ENCODE data around the gene TRIO.

DNA sequence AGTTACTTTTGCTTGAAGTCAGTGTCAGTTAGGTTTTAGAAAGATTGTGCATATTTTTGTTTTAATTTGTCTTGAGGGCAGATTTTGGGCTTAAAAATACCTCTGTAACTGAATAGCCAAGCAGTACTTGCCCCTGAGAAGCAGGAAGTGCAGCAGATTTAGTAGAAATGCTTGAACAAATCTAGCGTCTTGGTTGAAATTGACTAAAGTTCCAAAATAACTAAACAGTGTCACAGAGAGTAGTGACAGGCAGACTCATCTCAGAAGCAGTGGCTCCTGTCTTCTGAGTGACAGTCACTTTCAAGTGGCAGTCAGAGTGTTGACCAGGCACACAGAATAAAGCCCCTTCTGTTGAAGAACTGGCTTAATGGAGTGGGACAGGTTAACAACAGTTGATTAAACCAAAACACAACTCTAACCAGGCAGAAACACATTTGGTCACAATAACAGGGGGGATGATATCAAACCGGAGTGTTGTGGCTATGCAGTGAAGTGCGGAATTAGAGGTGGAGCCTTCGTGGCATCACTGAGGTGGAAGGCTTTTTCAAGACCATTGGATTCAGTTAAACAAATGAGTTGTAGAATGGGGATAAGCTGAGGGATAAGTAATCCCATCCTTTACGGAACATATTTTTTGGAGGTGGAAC lies 29.1 kb downstream of the TRIO start:
- TF ChIP-seq EZH2 (IDR thresholded peaks at IDR 0.05; ENCODE audit: low read depth, low read length, severe bottlenecking), result no peak
- no peak for TF ChIP-seq RAD21 (IDR thresholded peaks at IDR 0.05 in 1 of 2, conservative IDR thresholded peaks at IDR 0.05 in 1 of 2; ENCODE audit: low read depth in 2 of 2, low read length in 2 of 2)
- no peak for TF ChIP-seq POLR2A (IDR thresholded peaks at IDR 0.05; ENCODE audit: control extremely low read depth in 1 of 2, low read depth in 2 of 2, low read length in 2 of 2)
- TF ChIP-seq, protein P1, sequence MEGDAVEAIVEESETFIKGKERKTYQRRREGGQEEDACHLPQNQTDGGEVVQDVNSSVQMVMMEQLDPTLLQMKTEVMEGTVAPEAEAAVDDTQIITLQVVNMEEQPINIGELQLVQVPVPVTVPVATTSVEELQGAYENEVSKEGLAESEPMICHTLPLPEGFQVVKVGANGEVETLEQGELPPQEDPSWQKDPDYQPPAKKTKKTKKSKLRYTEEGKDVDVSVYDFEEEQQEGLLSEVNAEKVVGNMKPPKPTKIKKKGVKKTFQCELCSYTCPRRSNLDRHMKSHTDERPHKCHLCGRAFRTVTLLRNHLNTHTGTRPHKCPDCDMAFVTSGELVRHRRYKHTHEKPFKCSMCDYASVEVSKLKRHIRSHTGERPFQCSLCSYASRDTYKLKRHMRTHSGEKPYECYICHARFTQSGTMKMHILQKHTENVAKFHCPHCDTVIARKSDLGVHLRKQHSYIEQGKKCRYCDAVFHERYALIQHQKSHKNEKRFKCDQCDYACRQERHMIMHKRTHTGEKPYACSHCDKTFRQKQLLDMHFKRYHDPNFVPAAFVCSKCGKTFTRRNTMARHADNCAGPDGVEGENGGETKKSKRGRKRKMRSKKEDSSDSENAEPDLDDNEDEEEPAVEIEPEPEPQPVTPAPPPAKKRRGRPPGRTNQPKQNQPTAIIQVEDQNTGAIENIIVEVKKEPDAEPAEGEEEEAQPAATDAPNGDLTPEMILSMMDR (IDR thresholded peaks at IDR 0.05; ENCODE audit: control extremely low read depth in 1 of 3, insufficient read depth in 1 of 3, low read depth in 1 of 3, low read length in 3 of 3), result no peak
- TF ChIP-seq HDAC6 (IDR thresholded peaks at IDR 0.05; ENCODE audit: low read depth, low read length), result no peak
- TF ChIP-seq CEBPB (IDR thresholded peaks at IDR 0.05; ENCODE audit: low read depth, low read length), result no peak
- TF ChIP-seq POLR2AphosphoS5 (IDR thresholded peaks at IDR 0.05; ENCODE audit: low read depth, low read length), result no peak
- no peak for TF ChIP-seq TAF1 (IDR thresholded peaks at IDR 0.05; ENCODE audit: low read depth, low read length)
- TF ChIP-seq, protein P2, sequence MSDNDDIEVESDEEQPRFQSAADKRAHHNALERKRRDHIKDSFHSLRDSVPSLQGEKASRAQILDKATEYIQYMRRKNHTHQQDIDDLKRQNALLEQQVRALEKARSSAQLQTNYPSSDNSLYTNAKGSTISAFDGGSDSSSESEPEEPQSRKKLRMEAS (IDR thresholded peaks at IDR 0.05), result no peak
- no peak for TF ChIP-seq CHD2 (IDR thresholded peaks at IDR 0.05; ENCODE audit: low read length)
- no peak for TF ChIP-seq SUZ12 (IDR thresholded peaks at IDR 0.05; ENCODE audit: low read length)
